ENCODE measurements around the gene FAM13A. TPM values are rescaled to one million over a fixed set of nuclear protein-coding genes. Genes with fewer than 3 reads are reported as not detected.

FAM13A gene
- polyA plus RNA-seq, 1 donor from 2014 or later = 4.0 TPM

GRCh38 chr4:88952081-88952480 is 104.9 kb downstream of the FAM13A start:
- no peaks in the 10 kb centered on the region for H3F3A ChIP-seq (ENCODE audit: insufficient read depth, low read length, poor library complexity, severe bottlenecking)
- H3K27ac ChIP-seq (ENCODE audit: low read length) = no peak overlapping the region
- no peaks in the 10 kb centered on the region for H3K9me3 ChIP-seq (ENCODE audit: low read length)
- no peak overlapping the region for H3K9ac ChIP-seq (ENCODE audit: low read length)
- no peak for TF ChIP-seq SMC3 (conservative IDR thresholded peaks at IDR 0.05; ENCODE audit: poor library complexity)
- no peak for TF ChIP-seq MXI1 (conservative IDR thresholded peaks at IDR 0.05; ENCODE audit: poor library complexity, severe bottlenecking)
- TF ChIP-seq CTCF (IDR thresholded peaks at IDR 0.05; ENCODE audit: poor library complexity, severe bottlenecking) = no peak
- TF ChIP-seq EZH2 (IDR thresholded peaks at IDR 0.05; ENCODE audit: borderline replicate concordance, insufficient read depth, low read length, poor library complexity, severe bottlenecking) = no peak
- TF ChIP-seq POLR2AphosphoS5 (IDR thresholded peaks at IDR 0.05) = no peak
- TF ChIP-seq RAD21 (conservative IDR thresholded peaks at IDR 0.05) = no peak
- TF ChIP-seq REST (IDR thresholded peaks at IDR 0.05; ENCODE audit: borderline replicate concordance) = no peak
- no peak for TF ChIP-seq TAF1 (IDR thresholded peaks at IDR 0.05; ENCODE audit: low read depth)
- no peak for TF ChIP-seq EP300 (conservative IDR thresholded peaks at IDR 0.05; ENCODE audit: poor library complexity, severe bottlenecking)
- H4K20me1 ChIP-seq (ENCODE audit: insufficient read depth) = no peaks in the 10 kb centered on the region
- no peak overlapping the region for H2AFZ ChIP-seq (ENCODE audit: low read depth, low read length)
- no peak overlapping the region for H3K4me2 ChIP-seq (ENCODE audit: low read length)
- no peaks in the 10 kb centered on the region for H3K79me2 ChIP-seq (replicated peaks; ENCODE audit: insufficient read depth, low read length)
- H3K9me2 ChIP-seq (ENCODE audit: insufficient read depth, low read length) = no peaks in the 10 kb centered on the region
- no peak overlapping the region for H3K4me3 ChIP-seq (ENCODE audit: low read length)
- H3K36me3 ChIP-seq (ENCODE audit: insufficient read depth, low read length) = no peaks in the 10 kb centered on the region
- no peaks in the 10 kb centered on the region for H3K27me3 ChIP-seq (ENCODE audit: insufficient read depth, low read depth, low read length)

- no peaks in the 10 kb centered on the region for H3F3A ChIP-seq (ENCODE audit: insufficient read depth, low read length, poor library complexity, severe bottlenecking)
- no peaks in the 10 kb centered on the region for H3K27me3 ChIP-seq (ENCODE audit: insufficient read depth, low read depth, low read length)
- H3K27ac ChIP-seq (ENCODE audit: low read length) = no peak overlapping the region
- H2AFZ ChIP-seq (ENCODE audit: low read depth, low read length) = no peak overlapping the region
- no peaks in the 10 kb centered on the region for H3K9me3 ChIP-seq (ENCODE audit: low read length)
- H3K36me3 ChIP-seq (ENCODE audit: insufficient read depth, low read length) = no peaks in the 10 kb centered on the region
- no peak overlapping the region for H3K4me2 ChIP-seq (ENCODE audit: low read length)
- no peak for TF ChIP-seq TAF1 (IDR thresholded peaks at IDR 0.05; ENCODE audit: low read depth)
- no peak for TF ChIP-seq POLR2AphosphoS5 (IDR thresholded peaks at IDR 0.05)
- TF ChIP-seq CTCF (IDR thresholded peaks at IDR 0.05; ENCODE audit: poor library complexity, severe bottlenecking) = no peak
- TF ChIP-seq SMC3 (conservative IDR thresholded peaks at IDR 0.05; ENCODE audit: poor library complexity) = no peak
- TF ChIP-seq MXI1 (conservative IDR thresholded peaks at IDR 0.05; ENCODE audit: poor library complexity, severe bottlenecking) = no peak
- no peak for TF ChIP-seq REST (IDR thresholded peaks at IDR 0.05; ENCODE audit: borderline replicate concordance)
- TF ChIP-seq EZH2 (IDR thresholded peaks at IDR 0.05; ENCODE audit: borderline replicate concordance, insufficient read depth, low read length, poor library complexity, severe bottlenecking) = no peak
- TF ChIP-seq EP300 (conservative IDR thresholded peaks at IDR 0.05; ENCODE audit: poor library complexity, severe bottlenecking) = no peak
- no peak for TF ChIP-seq RAD21 (conservative IDR thresholded peaks at IDR 0.05)
- H3K79me2 ChIP-seq (replicated peaks; ENCODE audit: insufficient read depth, low read length) = no peaks in the 10 kb centered on the region
- no peak overlapping the region for H3K4me3 ChIP-seq (ENCODE audit: low read length)
- H4K20me1 ChIP-seq (ENCODE audit: insufficient read depth) = no peaks in the 10 kb centered on the region
- H3K9me2 ChIP-seq (ENCODE audit: insufficient read depth, low read length) = no peaks in the 10 kb centered on the region
- no peak overlapping the region for H3K9ac ChIP-seq (ENCODE audit: low read length)
These were observed 107.4 kb downstream of the FAM13A start for GRCh38 chr4:88949605-88950004.
